Tibial artery (tissue), 4 donors: ENCODE measurements around the gene ATAT1.
"Not testable (repeated sequence)": the region's sequence is repeated elsewhere in the genome, so short reads cannot be mapped to it uniquely, and the experiment has no call there.

Experiments used
- DNase-seq, 2 donors: peaks; one replicate each; pipeline ENCODE4 v3.0.0-alpha.2; 2019
- H3K27ac ChIP-seq, 2 donors: fragments of 200-600 bp; sonication (generic) in 1 of 2; 1 replicate in 1 of 2; 2 replicates in 1 of 2; pipeline ENCODE4 v1.5.1; 2018 to 2019; ENCODE audit warnings: mild to moderate bottlenecking in 1 of 2
- H3K27me3 ChIP-seq, 2 donors: fragments of 200-600 bp; sonication (generic) in 1 of 2; one replicate each; pipeline versions ENCODE4 v1.5.1 to v1.6.0; 2016 to 2019
- H3K36me3 ChIP-seq, 3 donors: fragments of 200-600 bp; sonication (generic) in 2 of 3; one replicate each; pipeline ENCODE4 v1.5.1; 2016 to 2019; ENCODE audit warnings: mild to moderate bottlenecking in 2 of 3
- H3K4me1 ChIP-seq, 4 donors: fragments of 200-600 bp; sonication (generic) in 2 of 4; 1 replicate in 3 of 4; 2 replicates in 1 of 4; pipeline ENCODE4 v1.5.1; 2016 to 2019
- H3K4me3 ChIP-seq, 2 donors: fragments of 200-600 bp; sonication (generic) in 1 of 2; 1 replicate in 1 of 2; 2 replicates in 1 of 2; pipeline ENCODE4 v1.5.1; 2018 to 2019; ENCODE audit warnings: mild to moderate bottlenecking in 2 of 2
- H3K9me3 ChIP-seq, 3 donors: fragments of 200-600 bp; sonication (generic) in 1 of 3; one replicate each; pipeline ENCODE4 v1.5.1; 2016 to 2019
- CTCF ChIP-seq, 2 experiments: fragments of 200-600 bp in 1 of 2; fragments of 450-650 bp in 1 of 2; IDR thresholded peaks; one replicate each; pipeline ENCODE4 v1.5.1; 2017 to 2019; ENCODE audit warnings: antibody characterized with exemption in 2 of 2, mild to moderate bottlenecking in 1 of 2, moderate library complexity in 1 of 2
- intact Hi-C: fragments of 100-400 bp; cut with DNase I; formaldehyde crosslinking; loops from one replicate; pipeline ENCODE4 v1.15.0; 2023; ENCODE audit warnings: low total_unique reads

The ATAT1 gene

DNA sequence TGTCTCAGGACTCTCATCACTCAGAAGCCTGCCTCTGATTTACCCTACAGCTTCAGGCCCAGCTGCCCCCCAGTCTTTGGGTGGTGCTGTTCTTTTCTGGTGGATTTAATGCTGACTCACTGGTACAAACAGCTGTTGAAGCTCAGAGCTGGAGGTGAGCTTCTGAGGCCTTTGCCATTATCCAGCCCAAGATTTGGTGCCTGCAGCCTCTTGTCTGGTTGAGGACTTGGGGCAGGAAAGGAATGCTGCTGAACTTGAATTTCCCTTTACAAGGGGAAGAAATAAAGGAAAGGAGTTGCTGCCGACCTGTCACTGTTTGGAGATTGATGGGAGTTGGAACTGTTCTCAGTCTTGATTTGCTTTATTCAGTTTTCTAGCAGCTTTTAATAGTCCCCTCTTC lies 35.7 kb upstream of the ATAT1 start:
- TF ChIP-seq CTCF (IDR thresholded peaks at IDR 0.05), result no peak
- Histone ChIP-seq H3K9me3 (no peaks in the 10 kb centered on the region), H3K4me1 (peaks cover 0 to 6% (median 0%) of the 10 kb centered on the region in 4 donors), H3K27me3 (no peaks in the 10 kb centered on the region), H3K27ac (no peak overlapping the region), H3K36me3 (peaks cover 58 to 91% (median 68%) of the 10 kb centered on the region in 3 donors), H3K4me3 (no peak overlapping the region)
- no peak for DNase-seq
- intact Hi-C loops, result no loop called here

- no peak for DNase-seq
- peaks cover 45 to 78% (median 56%) of the 10 kb centered on the region in 3 donors for H3K36me3 ChIP-seq
- H3K27ac ChIP-seq, result no peak overlapping the region
These were observed 34.4 kb upstream of the ATAT1 start for GRCh38 chr6:30592287-30592686.

GRCh38 chr6:30597315-30598144 lies 29.1 kb upstream of the ATAT1 start:
- peak; percentile 71 to 79 for TF ChIP-seq CTCF (IDR thresholded peaks at IDR 0.05)
- intact Hi-C loops, result loop anchor here (5.0 kb wide), 1 partner anchor 50 kb away; no protein-coding TSS in a partner anchor
- peaks cover 26 to 48% (median 28%) of the 10 kb centered on the region in 3 donors for H3K36me3 ChIP-seq
- H3K27me3 ChIP-seq, H3K27ac ChIP-seq, H3K9me3 ChIP-seq, H3K4me3 ChIP-seq, H3K4me1 ChIP-seq: not testable (repeated sequence)
- peak; percentile 85 to 86 for DNase-seq

More at GRCh38 chr6:30592287-30592686, 34.4 kb upstream of the ATAT1 start:
- no peak for TF ChIP-seq CTCF (IDR thresholded peaks at IDR 0.05)
- intact Hi-C loops, result no loop called here
- H3K9me3 ChIP-seq, result no peaks in the 10 kb centered on the region
- H3K4me1 ChIP-seq, result peaks cover 0 to 6% (median 0%) of the 10 kb centered on the region in 4 donors
- H3K27me3 ChIP-seq, result no peaks in the 10 kb centered on the region
- H3K4me3 ChIP-seq, result no peak overlapping the region

GRCh38 chr6:30598912-30599624 lies 27.6 kb upstream of the ATAT1 start:
- Histone ChIP-seq H3K4me3 (no peak overlapping the region), H3K4me1 (no peaks in the 10 kb centered on the region), H3K27ac (no peak overlapping the region), H3K27me3 (no peaks in the 10 kb centered on the region), H3K36me3 (peaks cover 38 to 48% (median 41%) of the 10 kb centered on the region in 3 donors), H3K9me3 (no peaks in the 10 kb centered on the region)
- no peak for DNase-seq
- no peak for TF ChIP-seq CTCF (IDR thresholded peaks at IDR 0.05)
- intact Hi-C loops, result loop anchor here (5.0 kb wide), 1 partner anchor 52 kb away; no protein-coding TSS in a partner anchor

DNA sequence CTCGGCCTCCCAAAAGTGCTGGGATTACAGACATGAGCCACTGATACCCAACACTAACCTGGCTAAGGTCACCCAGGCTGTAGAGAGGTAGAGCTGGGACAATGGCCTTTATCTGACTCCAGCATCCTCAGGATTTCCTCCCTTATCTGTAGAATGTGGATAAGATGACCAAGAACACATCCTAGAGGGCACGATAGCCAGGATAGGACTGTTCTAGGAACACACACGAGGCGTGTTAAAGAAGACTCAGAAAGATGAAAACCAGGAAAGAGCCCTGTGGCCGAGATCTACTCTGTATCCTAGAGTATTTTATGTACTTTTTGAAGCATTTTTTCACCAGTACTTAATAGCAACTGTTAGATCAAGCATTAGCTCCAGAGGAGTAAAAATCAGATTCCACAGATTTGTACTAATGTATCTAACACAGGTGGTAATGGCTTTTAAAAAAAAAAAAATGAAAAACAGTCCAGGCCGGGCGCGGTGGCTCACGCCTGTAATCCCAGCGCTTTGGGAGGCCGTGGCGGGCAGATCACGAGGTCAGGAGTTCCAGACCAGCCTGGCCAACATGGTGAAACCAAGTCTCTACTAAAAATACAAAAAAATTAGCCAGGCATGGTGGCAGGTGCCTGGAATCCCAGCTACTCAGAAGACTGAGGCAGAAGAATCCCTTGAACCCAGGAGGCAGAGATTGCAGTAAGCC lies 26.9 kb upstream of the ATAT1 start:
- no peak for DNase-seq
- H3K36me3 ChIP-seq, result peaks cover 41 to 48% (median 44%) of the 10 kb centered on the region in 3 donors
- no peak for TF ChIP-seq CTCF (IDR thresholded peaks at IDR 0.05)
- H3K4me3 ChIP-seq, result no peak overlapping the region
- H3K4me1 ChIP-seq, result no peaks in the 10 kb centered on the region
- no peaks in the 10 kb centered on the region for H3K9me3 ChIP-seq
- intact Hi-C loops, result loop anchor here (5.0 kb wide), 1 partner anchor 52 kb away; no protein-coding TSS in a partner anchor
- H3K27me3 ChIP-seq, result no peaks in the 10 kb centered on the region
- no peak overlapping the region for H3K27ac ChIP-seq
